HepG2 (cell line): Measurements from ENCODE around the gene INKA1. TPM values are rescaled to one million over a fixed set of nuclear protein-coding genes. Genes with fewer than 3 reads are reported as not detected.

Experiments used
- ATAC-seq: fragments of 200-7000 bp; cut with Tn5 transposase; 3 replicates; pipeline ENCODE4 v1.9.1; 2020; ENCODE audit warnings: mild to moderate bottlenecking, moderate library complexity
- BruUV-seq: library from RNA; stranded (reverse); fragments of 400-500 nt; replicated peaks from 2 replicates; lab custom pipeline; 2021; lab: Mats Ljungman, UMichigan
- CTCF ChIA-PET: fragments of 300-600 bp; formaldehyde crosslinking; extraction: SDS; loops from one replicate; lab custom pipeline; 2021; ENCODE audit warnings: low total read pairs, inconsistent platforms, low intra/inter-chr PET ratio; lab: Yijun Ruan, JAX
- POLR2A ChIA-PET: fragments of 350-600 bp; sonication (Branson Sonifier 250); formaldehyde crosslinking; loops from one replicate; lab custom pipeline; 2020; ENCODE audit warnings: antibody characterized with exemption, inconsistent platforms; lab: Yijun Ruan, JAX
- DNase-seq: peaks from one replicate; pipeline ENCODE4 v3.0.0-alpha.2; 2015; ENCODE audit warnings: low spot score
- FAIRE-seq: peaks from 3 replicates; lab custom pipeline; 2011; peaks lifted over from hg19 to GRCh38; lab: Jason Lieb, UNC
- H2AFZ ChIP-seq: one replicate; pipeline ENCODE4 v1.6.1; 2011; ENCODE audit warnings: low read length, inconsistent platforms
- H3K27ac ChIP-seq: fragments of 300-600 bp; 3 replicates; pipeline ENCODE4 v1.8.0; 2011; ENCODE audit warnings: mixed run types, mild to moderate bottlenecking, mixed read lengths, low read length, inconsistent platforms; ENCODE audit not compliant: insufficient read depth; ENCODE audit errors: extremely low read length
- H3K27me3 ChIP-seq, 2 experiments: fragments of 200-600 bp in 1 of 2; 2 replicates in 1 of 2; 3 replicates in 1 of 2; pipeline versions ENCODE4 v1.6.0 to v1.8.0; 2011; ENCODE audit warnings: low read length in 2 of 2, mild to moderate bottlenecking in 2 of 2, moderate library complexity in 2 of 2, inconsistent platforms in 1 of 2; ENCODE audit not compliant: insufficient read depth in 2 of 2, control insufficient read depth in 1 of 2
- H3K36me3 ChIP-seq, 2 experiments: fragments of 200-600 bp in 1 of 2; replicated peaks in 1 of 2; 2 replicates in 1 of 2; 3 replicates in 1 of 2; pipeline versions ENCODE4 v1.5.1 to v1.8.0; 2011; ENCODE audit warnings: low read length in 2 of 2, inconsistent platforms in 1 of 2; ENCODE audit not compliant: insufficient read depth in 2 of 2, control insufficient read depth in 1 of 2
- H3K4me1 ChIP-seq: 2 replicates; pipeline ENCODE4 v1.5.1; 2012; ENCODE audit warnings: low read length, inconsistent platforms; ENCODE audit not compliant: insufficient read depth
- H3K4me2 ChIP-seq: 2 replicates; pipeline ENCODE4 v1.6.0; 2011; ENCODE audit warnings: low read depth, low read length, inconsistent platforms
- H3K4me3 ChIP-seq, 3 experiments: fragments of 200-600 bp in 1 of 3; sonication (generic), shearing (Covaris generic) in 1 of 3; replicated peaks in 1 of 3; 2 replicates each; pipeline ENCODE4 v1.5.1; 2011 to 2016; ENCODE audit warnings: low read length in 3 of 3, inconsistent platforms in 2 of 3, low read depth in 2 of 3, mild to moderate bottlenecking in 2 of 3, control low read depth in 1 of 3, mixed read lengths in 1 of 3; ENCODE audit not compliant: insufficient read depth in 1 of 3
- H3K79me2 ChIP-seq: one replicate; pipeline ENCODE4 v1.6.1; 2011; ENCODE audit warnings: low read length, inconsistent platforms; ENCODE audit not compliant: insufficient read depth
- H3K9ac ChIP-seq: 2 replicates; pipeline ENCODE4 v1.6.0; 2011; ENCODE audit warnings: mild to moderate bottlenecking, low read depth, low read length, inconsistent platforms; ENCODE audit not compliant: insufficient read depth
- H3K9me3 ChIP-seq: 2 replicates; pipeline ENCODE4 v1.5.1; 2012; ENCODE audit warnings: mild to moderate bottlenecking, low read length
- H4K20me1 ChIP-seq: 2 replicates; pipeline ENCODE4 v1.6.0; 2011; ENCODE audit warnings: inconsistent platforms, mild to moderate bottlenecking, low read length, moderate library complexity; ENCODE audit not compliant: insufficient read depth
- ADNP ChIP-seq: sonication (generic); formaldehyde crosslinking; IDR thresholded peaks from 2 replicates; pipeline ENCODE4 v1.4.0; 2020; ENCODE audit warnings: missing genetic modification reagents
- EHMT2 ChIP-seq: fragments of 200-600 bp; sonication (generic); IDR thresholded peaks from 2 replicates; pipeline ENCODE4 v1.7.0; 2017; ENCODE audit warnings: antibody characterized with exemption, low read depth, low read length, borderline replicate concordance
- FOXJ3 ChIP-seq: sonication (generic); formaldehyde crosslinking; IDR thresholded peaks from 2 replicates; pipeline ENCODE4 v1.4.0; 2020; ENCODE audit warnings: missing genetic modification reagents, mild to moderate bottlenecking, borderline replicate concordance
- MYC ChIP-seq: sonication (generic); formaldehyde crosslinking; IDR thresholded peaks from 2 replicates; pipeline ENCODE4 v1.9.0; 2021; ENCODE audit warnings: missing genetic modification reagents, borderline replicate concordance
- NBN ChIP-seq: fragments of 450-650 bp; conservative IDR thresholded peaks from 2 replicates; pipeline ENCODE4 v1.6.1; 2017
- NR2F6 ChIP-seq, 2 experiments: IDR thresholded peaks; 2 replicates each; pipeline ENCODE4 v1.6.1; 2016; ENCODE audit warnings: antibody characterized with exemption in 1 of 2, mild to moderate bottlenecking in 1 of 2
- SRSF1 ChIP-seq: fragments of 200-400 bp; formaldehyde crosslinking; optimal IDR thresholded peaks from 2 replicates; pipeline ENCODE3; 2017; ENCODE audit warnings: mild to moderate bottlenecking, low read depth, low read length, moderate library complexity
- TEF ChIP-seq: sonication (generic); formaldehyde crosslinking; IDR thresholded peaks from 2 replicates; pipeline ENCODE4 v1.5.0; 2020; ENCODE audit warnings: missing genetic modification reagents
- ZNF138 ChIP-seq: sonication (generic); formaldehyde crosslinking; IDR thresholded peaks from 2 replicates; pipeline ENCODE4 v1.5.0; 2020; ENCODE audit warnings: mild to moderate bottlenecking, low read depth, missing genetic modification reagents
- ZNF274 ChIP-seq: sonication (generic); formaldehyde crosslinking; IDR thresholded peaks from 2 replicates; pipeline ENCODE4 v1.5.1; 2020; ENCODE audit warnings: mild to moderate bottlenecking, missing genetic modification reagents
- ZNF510 ChIP-seq: sonication (generic); formaldehyde crosslinking; IDR thresholded peaks from 2 replicates; pipeline ENCODE4 v1.4.0; 2020; ENCODE audit warnings: low read depth, mild to moderate bottlenecking, missing genetic modification reagents
- ZNF660 ChIP-seq: sonication (generic); formaldehyde crosslinking; IDR thresholded peaks from 2 replicates; pipeline ENCODE4 v1.5.1; 2020; ENCODE audit warnings: mild to moderate bottlenecking, low read depth, missing genetic modification reagents, borderline replicate concordance
- ZNF709 ChIP-seq: sonication (generic); formaldehyde crosslinking; IDR thresholded peaks from 2 replicates; pipeline ENCODE4 v1.5.0; 2020; ENCODE audit warnings: mild to moderate bottlenecking, missing genetic modification reagents
- WGBS: methylation state at CpG from one replicate; pipeline ENCODE4 v1.1.6; 2017; ENCODE audit warnings: low lambda C conversion rate; 5-methylcytosine and 5-hydroxymethylcytosine counted together
- in situ Hi-C: cut with HindIII; loops from 2 replicates; pipeline ENCODE4 v1.10.0; 2017; ENCODE audit warnings: low pct_unique_long_range_greater_than_20kb; ENCODE audit not compliant: extremely low pct_ligation_motif_present
- intact Hi-C: fragments of 100-400 bp; cut with micrococcal nuclease; formaldehyde crosslinking; loops from one replicate; pipeline ENCODE4 v1.10.0; 2022; ENCODE audit not compliant: unreplicated experiment
- polyA plus RNA-seq, 8 experiments: library from polyadenylated mRNA; depleted of rRNA in 3 of 8; stranded (reverse) in 7 of 8; unstranded in 1 of 8; fragments of >200 nt; fragmentation: Illumina TruSeq in 4 of 8; extraction: Trizol in 4 of 8; gene quantifications; 2 replicates each; pipeline versions ENCODE4 v1.2.1 to v1.2.3, GENCODE V29; 2011 to 2016; ENCODE audit warnings: low read depth in 4 of 8, missing spikeins in 1 of 8, mixed read lengths in 1 of 8; ENCODE audit not compliant: insufficient read depth in 1 of 8
- total RNA-seq, 5 experiments: library from RNA; depleted of rRNA; stranded (reverse); fragments of >200 nt; fragmentation: Illumina TruSeq; extraction: Trizol; gene quantifications; 2 replicates each; pipeline ENCODE4 v1.2.3, GENCODE V29; 2016; ENCODE audit warnings: low read depth in 1 of 5

The INKA1 gene
- total and polyA plus RNA-seq, 2 of the 13 experiments (the other 11 are each of a cell fraction or from before 2014, with no cell fraction given): 0.22 to 0.41 TPM

GRCh38 chr3:49804141-49805041, 1.3 kb downstream of the INKA1 start (continued):
- TF ChIP-seq TEF (CRISPR knock-in tag) (no peak), NBN (no peak), SRSF1 (no peak), ADNP (CRISPR knock-in tag) (no peak), MYC (CRISPR knock-in tag) (0 out of 2 replicates have a peak, but pooled peaks have one; percentile 5), ZNF274 (no peak), ZNF510 (CRISPR knock-in tag) (no peak), ZNF709 (CRISPR knock-in tag) (no peak), ZNF660 (CRISPR knock-in tag) (no peak)

- Histone ChIP-seq H3K79me2 (no peaks in the 10 kb centered on the region), H3K4me2 (peak overlapping the region; percentile 37; the same call in 1 of the 2 replicates), H3K27me3 (peaks cover 0 to 12% of the 10 kb centered on the region in 2 experiments; a peak in 3 of 5 replicates), H3K4me1 (peaks cover 69% of the 10 kb centered on the region), H3K36me3 (no peaks in the 10 kb centered on the region; a peak in 1 of 5 replicates), H3K4me3 (no peak overlapping the region), H3K27ac (no peak overlapping the region), H2AFZ (no peak overlapping the region), H4K20me1 (no peaks in the 10 kb centered on the region), H3K9me3 (no peaks in the 10 kb centered on the region), H3K9ac (no peak overlapping the region)
- intact Hi-C loops: no loop called here
- FAIRE-seq: no peak
- no peak for TF ChIP-seq EHMT2
- TF ChIP-seq NR2F6 (IDR thresholded peaks at IDR 0.05): no peak
- TF ChIP-seq NR2F6 (CRISPR knock-in tag; IDR thresholded peaks at IDR 0.05): no peak
- TF ChIP-seq ZNF138 (CRISPR knock-in tag): no peak
- no peak for TF ChIP-seq FOXJ3 (CRISPR knock-in tag)
- in situ Hi-C loops: loop anchor here (5.0 to 10.0 kb wide), 2 partner anchors 37 to 99 kb away; partner anchors contain the start of gene MST1R
- ATAC-seq: no peak
- POLR2A ChIA-PET: interaction anchor here (1.0 to 1.4 kb wide), 2 partner anchors 7 to 8 kb away, joined by 3 to 6 read pairs; partner anchors contain the start of gene UBA7
- DNase-seq: no peak
- WGBS: 46% methylated on average over 3 of the region's 3 CpGs
- CTCF ChIA-PET: no interaction called here
- no TSS peak for BruUV-seq
These were observed 2.3 kb downstream of the INKA1 start for GRCh38 chr3:49805367-49805782.
